NT2/D1 (cell line): Measurements from ENCODE around the gene RBP3.

Experiments used
- SUZ12 ChIP-seq: IDR thresholded peaks from 2 replicates; pipeline ENCODE4 v1.6.1; 2011; ENCODE audit not compliant: insufficient read length, insufficient read depth; ENCODE audit errors: extremely low read depth
- YY1 ChIP-seq: IDR thresholded peaks from 2 replicates; pipeline ENCODE4 v1.6.1; 2011; ENCODE audit not compliant: insufficient read length, insufficient read depth

- TF ChIP-seq YY1, result no peak
- TF ChIP-seq SUZ12, result no peak
Measured at GRCh38 chr10:47378183-47378510, 30.0 kb downstream of the RBP3 start.
